Neural cell (in vitro differentiated cells): Measurements from ENCODE around the gene ASCC3. TPM values are rescaled to one million over a fixed set of nuclear protein-coding genes. Genes with fewer than 3 reads are reported as not detected.

Source experiments
- H2AFZ ChIP-seq: fragments of 200-600, 300-800 bp; sonication (generic), shearing (Covaris generic); 2 replicates; pipeline ENCODE4 v1.6.0; 2014; ENCODE audit warnings: low read depth, mild to moderate bottlenecking, antibody characterized with exemption, low read length, moderate library complexity
- H3F3A ChIP-seq: fragments of 200-600 bp; shearing (Covaris generic); 2 replicates; pipeline ENCODE4 v1.6.1; 2016; ENCODE audit warnings: mild to moderate bottlenecking, moderate library complexity, mixed read lengths, antibody characterized with exemption, low read length; ENCODE audit not compliant: insufficient read depth, poor library complexity, severe bottlenecking
- H3K27ac ChIP-seq: fragments of 200-600, 300-800 bp; sonication (generic), shearing (Covaris generic); 2 replicates; pipeline ENCODE4 v1.5.1; 2014; ENCODE audit warnings: mild to moderate bottlenecking, low read length, moderate library complexity
- H3K27me3 ChIP-seq: fragments of 300-800, 200-600 bp; sonication (generic), shearing (Covaris generic); 2 replicates; pipeline ENCODE4 v1.6.0; 2014; ENCODE audit warnings: mild to moderate bottlenecking, low read depth, low read length, moderate library complexity; ENCODE audit not compliant: insufficient read depth
- H3K36me3 ChIP-seq: fragments of 300-800, 200-600 bp; sonication (generic), shearing (Covaris generic); 2 replicates; pipeline ENCODE4 v1.5.1; 2014; ENCODE audit warnings: mild to moderate bottlenecking, antibody characterized with exemption, low read length, moderate library complexity; ENCODE audit not compliant: insufficient read depth
- H3K4me2 ChIP-seq: fragments of 300-800, 200-600 bp; sonication (generic), shearing (Covaris generic); 2 replicates; pipeline ENCODE4 v1.6.0; 2014; ENCODE audit warnings: mild to moderate bottlenecking, low read length
- H3K4me3 ChIP-seq: fragments of 300-800, 200-600 bp; sonication (generic), shearing (Covaris generic); 2 replicates; pipeline ENCODE4 v1.5.1; 2014; ENCODE audit warnings: mild to moderate bottlenecking, low read length, moderate library complexity
- H3K79me2 ChIP-seq: fragments of 200-600 bp; shearing (Covaris generic); replicated peaks from 2 replicates; pipeline ENCODE4 v1.6.0; 2014; ENCODE audit warnings: mild to moderate bottlenecking, low read length, moderate library complexity; ENCODE audit not compliant: insufficient read depth
- H3K9ac ChIP-seq: fragments of 300-800, 200-600 bp; sonication (generic), shearing (Covaris generic); 2 replicates; pipeline ENCODE4 v1.6.1; 2016; ENCODE audit warnings: mild to moderate bottlenecking, low read length, mixed read lengths
- H3K9me2 ChIP-seq: fragments of 200-600 bp; shearing (Covaris generic); 2 replicates; pipeline ENCODE4 v1.6.1; 2016; ENCODE audit warnings: mild to moderate bottlenecking, low read length, mixed read lengths; ENCODE audit not compliant: insufficient read depth
- H3K9me3 ChIP-seq: fragments of 200-600, 300-800 bp; sonication (generic), shearing (Covaris generic); 2 replicates; pipeline ENCODE4 v1.6.1; 2016; ENCODE audit warnings: mild to moderate bottlenecking, mixed run types, low read length, moderate library complexity, mixed read lengths
- H4K20me1 ChIP-seq: fragments of 200-600 bp; shearing (Covaris generic); 2 replicates; pipeline ENCODE4 v1.6.1; 2016; ENCODE audit warnings: mild to moderate bottlenecking, mixed run types; ENCODE audit not compliant: insufficient read depth
- EP300 ChIP-seq: fragments of 450-650 bp; conservative IDR thresholded peaks from 2 replicates; pipeline ENCODE4 v1.6.1; 2014; ENCODE audit warnings: antibody characterized with exemption, mild to moderate bottlenecking, moderate library complexity; ENCODE audit not compliant: poor library complexity, severe bottlenecking
- EZH2 ChIP-seq: fragments of 200-600, 300-800 bp; shearing (Covaris generic), sonication (generic); IDR thresholded peaks from 2 replicates; pipeline ENCODE4 v1.6.1; 2014; ENCODE audit warnings: antibody characterized with exemption, low read length, borderline replicate concordance, mild to moderate bottlenecking; ENCODE audit not compliant: insufficient read depth, poor library complexity, severe bottlenecking
- MXI1 ChIP-seq: fragments of 450-650 bp; conservative IDR thresholded peaks from 2 replicates; pipeline ENCODE4 v1.6.1; 2014; ENCODE audit warnings: antibody characterized with exemption, mild to moderate bottlenecking; ENCODE audit not compliant: poor library complexity, severe bottlenecking
- POLR2AphosphoS5 ChIP-seq: IDR thresholded peaks from 2 replicates; pipeline ENCODE4 v1.6.1; 2012
- RAD21 ChIP-seq: fragments of 450-650 bp; conservative IDR thresholded peaks from 2 replicates; pipeline ENCODE4 v1.6.1; 2014; ENCODE audit warnings: antibody characterized with exemption, mild to moderate bottlenecking, moderate library complexity
- SMC3 ChIP-seq: fragments of 450-650 bp; conservative IDR thresholded peaks from 2 replicates; pipeline ENCODE4 v1.6.1; 2014; ENCODE audit warnings: antibody characterized with exemption, mild to moderate bottlenecking, moderate library complexity; ENCODE audit not compliant: poor library complexity
- TAF1 ChIP-seq: IDR thresholded peaks from 2 replicates; pipeline ENCODE4 v1.6.1; 2012; ENCODE audit warnings: low read depth
- polyA plus RNA-seq: library from polyadenylated mRNA; depleted of rRNA; stranded (reverse); fragments of >200 nt; gene quantifications from 2 replicates; pipeline ENCODE4 v1.2.3, GENCODE V29; 2014
- TF ChIP-seq, protein P1 (sequence below): IDR thresholded peaks from 2 replicates; pipeline ENCODE4 v1.6.1; 2012; ENCODE audit warnings: borderline replicate concordance
- TF ChIP-seq, protein P2 (sequence below): fragments of 450-650 bp; IDR thresholded peaks from 2 replicates; pipeline ENCODE4 v1.5.1; 2014; ENCODE audit warnings: antibody characterized with exemption, mild to moderate bottlenecking, moderate library complexity; ENCODE audit not compliant: poor library complexity, severe bottlenecking

The ASCC3 gene
- polyA plus RNA-seq, 1 donor from 2014 or later, result 14.9 TPM

DNA sequence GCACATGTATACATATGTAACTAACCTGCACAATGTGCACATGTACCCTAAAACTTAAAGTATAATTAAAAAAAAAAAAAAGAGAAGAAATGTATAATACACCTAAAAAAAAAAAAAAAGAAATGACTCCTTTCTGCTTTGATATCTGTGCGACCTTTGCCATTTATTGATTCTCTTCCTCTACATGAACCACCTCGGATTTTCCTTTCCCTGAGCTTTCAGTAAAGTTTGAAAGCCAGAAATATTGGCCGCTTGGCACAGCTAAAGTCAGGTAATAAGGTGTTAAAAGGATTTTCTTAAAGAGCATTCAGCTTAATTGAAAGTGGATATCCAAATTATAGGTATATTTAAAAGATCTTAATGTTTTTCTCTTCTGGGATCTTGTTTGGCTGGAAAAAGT is 12.6 kb upstream of the ASCC3 start:
- Histone ChIP-seq H3K79me2 (no peaks in the 10 kb centered on the region), H4K20me1 (no peaks in the 10 kb centered on the region), H3K9ac (no peak overlapping the region), H3K27ac (no peak overlapping the region), H3F3A (no peaks in the 10 kb centered on the region), H3K4me2 (no peak overlapping the region), H3K27me3 (no peaks in the 10 kb centered on the region), H3K9me3 (no peaks in the 10 kb centered on the region), H3K9me2 (no peaks in the 10 kb centered on the region), H3K36me3 (no peaks in the 10 kb centered on the region), H2AFZ (no peak overlapping the region), H3K4me3 (no peak overlapping the region)
- no peak for TF ChIP-seq EP300
- TF ChIP-seq TAF1, result no peak
- no peak for TF ChIP-seq RAD21
- TF ChIP-seq, protein P1, sequence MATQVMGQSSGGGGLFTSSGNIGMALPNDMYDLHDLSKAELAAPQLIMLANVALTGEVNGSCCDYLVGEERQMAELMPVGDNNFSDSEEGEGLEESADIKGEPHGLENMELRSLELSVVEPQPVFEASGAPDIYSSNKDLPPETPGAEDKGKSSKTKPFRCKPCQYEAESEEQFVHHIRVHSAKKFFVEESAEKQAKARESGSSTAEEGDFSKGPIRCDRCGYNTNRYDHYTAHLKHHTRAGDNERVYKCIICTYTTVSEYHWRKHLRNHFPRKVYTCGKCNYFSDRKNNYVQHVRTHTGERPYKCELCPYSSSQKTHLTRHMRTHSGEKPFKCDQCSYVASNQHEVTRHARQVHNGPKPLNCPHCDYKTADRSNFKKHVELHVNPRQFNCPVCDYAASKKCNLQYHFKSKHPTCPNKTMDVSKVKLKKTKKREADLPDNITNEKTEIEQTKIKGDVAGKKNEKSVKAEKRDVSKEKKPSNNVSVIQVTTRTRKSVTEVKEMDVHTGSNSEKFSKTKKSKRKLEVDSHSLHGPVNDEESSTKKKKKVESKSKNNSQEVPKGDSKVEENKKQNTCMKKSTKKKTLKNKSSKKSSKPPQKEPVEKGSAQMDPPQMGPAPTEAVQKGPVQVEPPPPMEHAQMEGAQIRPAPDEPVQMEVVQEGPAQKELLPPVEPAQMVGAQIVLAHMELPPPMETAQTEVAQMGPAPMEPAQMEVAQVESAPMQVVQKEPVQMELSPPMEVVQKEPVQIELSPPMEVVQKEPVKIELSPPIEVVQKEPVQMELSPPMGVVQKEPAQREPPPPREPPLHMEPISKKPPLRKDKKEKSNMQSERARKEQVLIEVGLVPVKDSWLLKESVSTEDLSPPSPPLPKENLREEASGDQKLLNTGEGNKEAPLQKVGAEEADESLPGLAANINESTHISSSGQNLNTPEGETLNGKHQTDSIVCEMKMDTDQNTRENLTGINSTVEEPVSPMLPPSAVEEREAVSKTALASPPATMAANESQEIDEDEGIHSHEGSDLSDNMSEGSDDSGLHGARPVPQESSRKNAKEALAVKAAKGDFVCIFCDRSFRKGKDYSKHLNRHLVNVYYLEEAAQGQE, result no peak
- TF ChIP-seq SMC3, result no peak
- no peak for TF ChIP-seq POLR2AphosphoS5
- TF ChIP-seq MXI1, result no peak
- TF ChIP-seq, protein P2, sequence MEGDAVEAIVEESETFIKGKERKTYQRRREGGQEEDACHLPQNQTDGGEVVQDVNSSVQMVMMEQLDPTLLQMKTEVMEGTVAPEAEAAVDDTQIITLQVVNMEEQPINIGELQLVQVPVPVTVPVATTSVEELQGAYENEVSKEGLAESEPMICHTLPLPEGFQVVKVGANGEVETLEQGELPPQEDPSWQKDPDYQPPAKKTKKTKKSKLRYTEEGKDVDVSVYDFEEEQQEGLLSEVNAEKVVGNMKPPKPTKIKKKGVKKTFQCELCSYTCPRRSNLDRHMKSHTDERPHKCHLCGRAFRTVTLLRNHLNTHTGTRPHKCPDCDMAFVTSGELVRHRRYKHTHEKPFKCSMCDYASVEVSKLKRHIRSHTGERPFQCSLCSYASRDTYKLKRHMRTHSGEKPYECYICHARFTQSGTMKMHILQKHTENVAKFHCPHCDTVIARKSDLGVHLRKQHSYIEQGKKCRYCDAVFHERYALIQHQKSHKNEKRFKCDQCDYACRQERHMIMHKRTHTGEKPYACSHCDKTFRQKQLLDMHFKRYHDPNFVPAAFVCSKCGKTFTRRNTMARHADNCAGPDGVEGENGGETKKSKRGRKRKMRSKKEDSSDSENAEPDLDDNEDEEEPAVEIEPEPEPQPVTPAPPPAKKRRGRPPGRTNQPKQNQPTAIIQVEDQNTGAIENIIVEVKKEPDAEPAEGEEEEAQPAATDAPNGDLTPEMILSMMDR, result no peak
- no peak for TF ChIP-seq EZH2

DNA sequence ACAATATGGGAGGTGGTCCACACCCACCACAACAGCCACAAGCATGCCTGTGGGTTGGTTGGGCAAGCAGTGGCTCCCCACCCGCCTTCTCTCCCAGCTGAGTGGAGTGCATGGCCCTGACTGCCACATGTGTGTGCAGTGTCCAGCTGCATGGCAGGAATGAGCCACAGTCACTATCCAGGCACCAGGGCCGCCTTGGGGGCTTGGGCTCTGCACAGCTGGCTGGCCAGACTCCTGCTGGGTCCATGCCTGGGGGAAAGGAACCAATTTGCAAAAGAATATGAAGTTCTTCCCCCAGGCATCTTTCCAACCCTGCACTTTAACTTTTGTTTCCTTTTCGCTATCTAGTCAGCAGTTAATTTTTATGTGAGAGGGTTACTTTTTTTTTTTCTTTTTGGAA is 11.6 kb upstream of the ASCC3 start:
- no peaks in the 10 kb centered on the region for H4K20me1 ChIP-seq
- no peak overlapping the region for H3K27ac ChIP-seq
- no peak for TF ChIP-seq POLR2AphosphoS5
- no peak for TF ChIP-seq EP300
- TF ChIP-seq, protein P1, result no peak
- TF ChIP-seq RAD21, result no peak
- no peak for TF ChIP-seq EZH2
- TF ChIP-seq SMC3, result no peak
- TF ChIP-seq MXI1, result no peak
- no peak for TF ChIP-seq TAF1
- TF ChIP-seq, protein P2, result no peak

More for the DNA sequence above, 11.6 kb upstream of the ASCC3 start:
- Histone ChIP-seq H3K4me3 (no peak overlapping the region), H2AFZ (no peak overlapping the region), H3F3A (no peaks in the 10 kb centered on the region), H3K9me3 (no peaks in the 10 kb centered on the region), H3K79me2 (no peaks in the 10 kb centered on the region), H3K27me3 (no peaks in the 10 kb centered on the region), H3K9ac (no peak overlapping the region), H3K36me3 (no peaks in the 10 kb centered on the region), H3K4me2 (no peak overlapping the region), H3K9me2 (no peaks in the 10 kb centered on the region)
